H1 (cell line): ENCODE results near the gene HEBP1. TPM values are rescaled to one million over a fixed set of nuclear protein-coding genes. Genes with fewer than 3 reads are reported as not detected.

Experiments
- CTCF ChIA-PET: fragments of 300-600 bp; sonication (Branson Sonifier 250); formaldehyde crosslinking; loops from one replicate; lab custom pipeline; 2021; ENCODE audit not compliant: partially characterized antibody; lab: Charles Lee
- POLR2A ChIA-PET: fragments of 300-600 bp; sonication (Branson Sonifier 250); formaldehyde crosslinking; loops from one replicate; lab custom pipeline; 2021; ENCODE audit warnings: inconsistent platforms; ENCODE audit not compliant: partially characterized antibody; lab: Charles Lee
- DNase-seq, 2 experiments: peaks; one replicate each; pipeline versions ENCODE4 v3.0.0 to v3.0.0-alpha.2; 2010 to 2022; ENCODE audit warnings: low spot score in 2 of 2, low read depth in 1 of 2, mixed read lengths in 1 of 2
- FAIRE-seq: peaks from 2 replicates; lab custom pipeline; 2011; peaks lifted over from hg19 to GRCh38; lab: Jason Lieb, UNC
- H2AFZ ChIP-seq: 2 replicates; pipeline ENCODE4 v1.8.1; 2012; ENCODE audit warnings: low read length, inconsistent platforms
- H2AK5ac ChIP-seq: 2 replicates; pipeline ENCODE4 v1.6.1; 2013; ENCODE audit warnings: low read depth, low read length
- H2BK120ac ChIP-seq: replicated peaks from 2 replicates; pipeline ENCODE3; 2013; ENCODE audit warnings: low read depth, low read length, inconsistent platforms
- H2BK12ac ChIP-seq: 2 replicates; pipeline ENCODE4 v1.6.1; 2013; ENCODE audit warnings: low read depth, low read length
- H2BK15ac ChIP-seq: 2 replicates; pipeline ENCODE4 v1.6.1; 2013; ENCODE audit warnings: low read length
- H2BK20ac ChIP-seq: 2 replicates; pipeline ENCODE4 v1.6.1; 2013; ENCODE audit warnings: low read length
- H2BK5ac ChIP-seq: 2 replicates; pipeline ENCODE4 v1.6.1; 2013; ENCODE audit warnings: low read depth, low read length
- H3K14ac ChIP-seq: 2 replicates; pipeline ENCODE4 v1.6.1; 2013; ENCODE audit warnings: inconsistent platforms; ENCODE audit not compliant: insufficient read length
- H3K18ac ChIP-seq: 2 replicates; pipeline ENCODE4 v1.6.1; 2013; ENCODE audit warnings: low read length; ENCODE audit errors: extremely low read depth
- H3K23ac ChIP-seq: 2 replicates; pipeline ENCODE4 v1.6.1; 2013; ENCODE audit warnings: inconsistent platforms; ENCODE audit not compliant: insufficient read length
- H3K23me2 ChIP-seq: 2 replicates; pipeline ENCODE4 v1.6.1; 2013; ENCODE audit warnings: low read depth, low read length
- H3K27ac ChIP-seq: 2 replicates; pipeline ENCODE4 v1.6.1; 2011; ENCODE audit warnings: low read depth, low read length, inconsistent platforms
- H3K27me3 ChIP-seq, 4 experiments: replicated peaks in 1 of 4; 1 replicate in 1 of 4; 2 replicates in 3 of 4; pipeline versions ENCODE4 v1.6.1 to v1.8.1; 2011 to 2013; ENCODE audit warnings: low read length in 3 of 4, mild to moderate bottlenecking in 3 of 4, inconsistent platforms in 2 of 4, mixed read lengths in 2 of 4, moderate library complexity in 1 of 4; ENCODE audit not compliant: control insufficient read depth in 3 of 4, insufficient read depth in 3 of 4; ENCODE audit errors: extremely low read depth in 1 of 4
- H3K36me3 ChIP-seq, 4 experiments: 2 replicates each; pipeline versions ENCODE4 v1.6.1 to v1.8.1; 2011 to 2013; ENCODE audit warnings: mild to moderate bottlenecking in 4 of 4, low read length in 3 of 4, moderate library complexity in 2 of 4, control low read depth in 1 of 4, inconsistent platforms in 1 of 4; ENCODE audit not compliant: insufficient read depth in 4 of 4, control insufficient read depth in 2 of 4
- H3K4ac ChIP-seq: replicated peaks from 2 replicates; pipeline ENCODE3; 2013; ENCODE audit warnings: low read length, low read depth, mixed read lengths, inconsistent platforms; ENCODE audit not compliant: insufficient read length
- H3K4me1 ChIP-seq, 4 experiments: replicated peaks in 1 of 4; 1 replicate in 1 of 4; 2 replicates in 3 of 4; pipeline versions ENCODE4 v1.6.1 to v1.8.1; 2011 to 2013; ENCODE audit warnings: low read length in 3 of 4, inconsistent platforms in 2 of 4, mixed read lengths in 1 of 4; ENCODE audit not compliant: insufficient read depth in 4 of 4, control insufficient read depth in 3 of 4
- H3K4me2 ChIP-seq, 2 experiments: 2 replicates each; pipeline versions ENCODE4 v1.6.1 to v1.8.1; 2011 to 2013; ENCODE audit warnings: low read depth in 2 of 2, low read length in 2 of 2, control low read depth in 1 of 2, inconsistent platforms in 1 of 2, mild to moderate bottlenecking in 1 of 2; ENCODE audit not compliant: insufficient read depth in 1 of 2
- H3K4me3 ChIP-seq, 4 experiments: fragments of 200-600, 300-600 bp in 1 of 4; sonication (generic), shearing (Covaris generic), sonication (Bioruptor Twin) in 1 of 4; 2 replicates each; pipeline versions ENCODE4 v1.5.1 to v1.8.1; 2011 to 2016; ENCODE audit warnings: low read length in 4 of 4, low read depth in 3 of 4, control low read depth in 2 of 4, inconsistent platforms in 2 of 4, mild to moderate bottlenecking in 2 of 4, mixed read lengths in 1 of 4, moderate library complexity in 1 of 4; ENCODE audit not compliant: insufficient read depth in 2 of 4; ENCODE audit errors: extremely low read depth in 1 of 4
- H3K56ac ChIP-seq: replicated peaks from 2 replicates; pipeline ENCODE3; 2013; ENCODE audit warnings: low read depth, mild to moderate bottlenecking, mixed read lengths, low read length, inconsistent platforms; ENCODE audit not compliant: insufficient read length
- H3K79me1 ChIP-seq: 2 replicates; pipeline ENCODE4 v1.6.1; 2013; ENCODE audit warnings: low read depth, low read length, control low read depth
- H3K79me2 ChIP-seq, 2 experiments: 2 replicates each; pipeline versions ENCODE4 v1.6.1 to v1.8.1; 2012 to 2013; ENCODE audit warnings: low read length in 2 of 2, mild to moderate bottlenecking in 2 of 2, inconsistent platforms in 1 of 2; ENCODE audit not compliant: insufficient read depth in 2 of 2, control insufficient read depth in 1 of 2
- H3K9ac ChIP-seq, 4 experiments: replicated peaks in 1 of 4; 1 replicate in 1 of 4; 2 replicates in 3 of 4; pipeline versions ENCODE4 v1.6.1 to v1.8.1; 2011 to 2013; ENCODE audit warnings: low read depth in 3 of 4, low read length in 3 of 4, control low read depth in 2 of 4, mild to moderate bottlenecking in 2 of 4, moderate library complexity in 2 of 4, inconsistent platforms in 1 of 4; ENCODE audit errors: extremely low read depth in 1 of 4
- H3K9me3 ChIP-seq, 2 experiments: 2 replicates each; pipeline versions ENCODE4 v1.6.1 to v1.8.1; 2012 to 2013; ENCODE audit warnings: mild to moderate bottlenecking in 2 of 2, moderate library complexity in 2 of 2, control low read depth in 1 of 2, inconsistent platforms in 1 of 2, low read depth in 1 of 2, low read length in 1 of 2, mixed read lengths in 1 of 2; ENCODE audit not compliant: insufficient read depth in 2 of 2
- H4K20me1 ChIP-seq, 2 experiments: replicated peaks in 1 of 2; 2 replicates each; pipeline versions ENCODE3 to v1.8.1; 2011 to 2013; ENCODE audit warnings: inconsistent platforms in 2 of 2, low read length in 2 of 2, mild to moderate bottlenecking in 1 of 2; ENCODE audit not compliant: insufficient read depth in 2 of 2, control insufficient read depth in 1 of 2
- H4K5ac ChIP-seq: 2 replicates; pipeline ENCODE4 v1.6.1; 2013; ENCODE audit warnings: low read length, low read depth, mixed read lengths, inconsistent platforms; ENCODE audit not compliant: insufficient read length
- H4K8ac ChIP-seq: 2 replicates; pipeline ENCODE4 v1.8.0; 2013; ENCODE audit warnings: mild to moderate bottlenecking, moderate library complexity, low read length, inconsistent platforms; ENCODE audit not compliant: insufficient read depth; ENCODE audit errors: extremely low read depth
- H4K91ac ChIP-seq: replicated peaks from 2 replicates; pipeline ENCODE3; 2013; ENCODE audit warnings: low read length, mixed read lengths, inconsistent platforms; ENCODE audit not compliant: insufficient read length
- CEBPB ChIP-seq: IDR thresholded peaks from 2 replicates; pipeline ENCODE4 v1.6.1; 2012; ENCODE audit warnings: low read depth, low read length
- SIX5 ChIP-seq: IDR thresholded peaks from 2 replicates; pipeline ENCODE4 v1.6.1; 2011; ENCODE audit warnings: mild to moderate bottlenecking, low read depth, low read length
- WGBS, 2 experiments: shearing (Covaris generic) in 1 of 2; methylation state at CpG; one replicate each; pipeline versions ENCODE4 v1.1.6 to v1.1.7; 2013 to 2015; ENCODE audit warnings: low lambda C conversion rate in 2 of 2, mixed read lengths in 2 of 2, inconsistent platforms in 1 of 2, low coverage in 1 of 2, missing lambda C conversion rate in 1 of 2; ENCODE audit not compliant: insufficient replicate concordance in 2 of 2, insufficient coverage in 1 of 2, insufficient read length in 1 of 2; ENCODE audit errors: extremely low coverage in 1 of 2, missing lambda C conversion rate in 1 of 2; 5-methylcytosine and 5-hydroxymethylcytosine counted together
- polyA plus RNA-seq, 7 experiments: library from polyadenylated mRNA; depleted of rRNA in 3 of 7; stranded (reverse) in 5 of 7; unstranded in 2 of 7; fragments of >200 nt in 5 of 7; fragments of 200-250 nt in 2 of 7; gene quantifications; 1 replicate in 5 of 7; 2 replicates in 1 of 7; 4 replicates in 1 of 7; pipeline versions ENCODE4 v1.2.1 to v1.2.3, GENCODE V29; 2011 to 2013; ENCODE audit warnings: missing spikeins in 2 of 7, mixed read lengths in 2 of 7
- total RNA-seq: library from RNA; stranded (reverse); fragmentation: NEBNext Ultra II Directional; extraction: Animal tissue kit (Norgen Biotek cat#: 25700); gene quantifications from 2 replicates; pipeline ENCODE4 v1.2.1, GENCODE V29; 2021

Gene HEBP1
- total and polyA plus RNA-seq, 2 of the 8 experiments (the other 6 are each of a cell fraction or from before 2014, with no cell fraction given) = 30.8 to 56.1 TPM

DNA sequence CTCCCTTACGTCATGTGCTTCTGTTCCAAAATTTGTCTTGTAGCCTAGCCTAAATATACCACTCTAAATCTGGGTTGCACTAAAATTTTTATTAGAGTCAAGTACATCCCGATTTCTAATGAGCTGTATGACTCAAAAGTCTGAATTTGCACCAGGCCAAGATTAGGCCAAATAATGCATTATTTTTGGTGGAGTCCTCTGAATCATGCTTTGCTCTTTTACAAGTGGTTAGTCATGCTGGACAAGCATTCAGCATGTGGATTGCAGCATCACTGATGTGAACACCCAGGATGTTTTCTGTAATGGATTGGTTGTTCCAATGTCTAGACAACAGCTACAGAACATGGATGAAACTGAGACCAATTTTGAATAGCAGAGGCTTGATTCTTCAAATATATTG lies 23.7 kb downstream of the HEBP1 start:
- Histone ChIP-seq H3K18ac (no peak overlapping the region), H2BK120ac (no peak overlapping the region), H3K79me1 (peaks cover 2% of the 10 kb centered on the region; the same call in 1 of the 2 replicates), H4K5ac (no peak overlapping the region), H2BK20ac (no peak overlapping the region), H3K4ac (no peak overlapping the region), H3K4me2 (no peak overlapping the region), H2AFZ (no peak overlapping the region), H3K27ac (no peak overlapping the region), H4K91ac (no peak overlapping the region), H2BK12ac (no peak overlapping the region), H2AK5ac (no peak overlapping the region), H4K20me1 (no peaks in the 10 kb centered on the region), H3K36me3 (peaks cover 11 to 45% (median 36%) of the 10 kb centered on the region in 4 experiments), H3K14ac (no peak overlapping the region), H3K4me3 (no peak overlapping the region), H3K4me1 (peaks cover 0 to 3% (median 0%) of the 10 kb centered on the region in 4 experiments; a peak in 1 of 7 replicates), H3K23me2 (no peaks in the 10 kb centered on the region), H3K23ac (no peak overlapping the region), H4K8ac (no peak overlapping the region), H2BK15ac (no peak overlapping the region), H3K27me3 (no peaks in the 10 kb centered on the region), H3K56ac (no peak overlapping the region), H3K79me2 (no peaks in the 10 kb centered on the region; a peak in 1 of 4 replicates), H2BK5ac (no peak overlapping the region), H3K9me3 (peaks cover 7 to 12% of the 10 kb centered on the region in 2 experiments; a peak in 2 of 4 replicates), H3K9ac (no peak overlapping the region)
- DNase-seq (no peak), FAIRE-seq (no peak)
- 90% methylated on average over 2 of the region's 2 CpGs; no CpG with 5 or more reads in 1 of the 2 experiments for WGBS, 2 experiments
- TF ChIP-seq CEBPB (no peak), SIX5 (no peak)
- CTCF ChIA-PET = interaction anchor here (0.8 to 5.8 kb wide), 37 partner anchors 8 to 238 kb away, joined by 3 to 60 read pairs (median 4); partner anchors contain the start of gene GPRC5A
- POLR2A ChIA-PET = interaction anchor here (1.6 kb wide), 1 partner anchor 16 kb away, joined by 3 read pairs; no protein-coding TSS in a partner anchor
